NCI-H1105 (cell line): ENCODE results near the gene ZNF273.
"Not testable (repeated sequence)": the region's sequence is repeated elsewhere in the genome, so short reads cannot be mapped to it uniquely, and the experiment has no call there.

Experiments used
- DNase-seq: peaks from one replicate; lab custom pipeline; 2025; lab: John Stamatoyannopoulos, UW

ZNF273 gene

GRCh38 chr7:64944667-64945502, 41.8 kb downstream of the ZNF273 start:
- not testable (repeated sequence) for DNase-seq

GRCh38 chr7:64945503-64946175, 42.6 kb downstream of the ZNF273 start:
- DNase-seq: no peak

- DNase-seq: peak; percentile 6
Observed at GRCh38 chr7:64946772-64947171, 43.7 kb downstream of the ZNF273 start.

GRCh38 chr7:64947252-64948000, 44.4 kb downstream of the ZNF273 start:
- peak; percentile 27 for DNase-seq

- not testable (repeated sequence) for DNase-seq
Observed at GRCh38 chr7:64948774-64949173, 45.7 kb downstream of the ZNF273 start.

- DNase-seq: not testable (repeated sequence)
Observed at GRCh38 chr7:64950673-64951072, 47.6 kb downstream of the ZNF273 start.

GRCh38 chr7:64951250-64951848, 48.3 kb downstream of the ZNF273 start:
- peak; percentile 45 for DNase-seq

GRCh38 chr7:64959072-64959747, 56.1 kb downstream of the ZNF273 start:
- DNase-seq: peak; percentile 91

GRCh38 chr7:64965594-64965993, 62.5 kb downstream of the ZNF273 start:
- DNase-seq: peak; percentile 44

GRCh38 chr7:64978497-64979203, 75.6 kb downstream of the ZNF273 start:
- DNase-seq: no peak
